Mesodermal cell (in vitro differentiated cells): Measurements from ENCODE around the gene ZFP82.

Experiments
- H3K27ac ChIP-seq: 2 replicates; pipeline ENCODE4 v1.7.0; 2013; ENCODE audit warnings: mild to moderate bottlenecking, low read depth, low read length, moderate library complexity; ENCODE audit not compliant: severe bottlenecking
- H3K36me3 ChIP-seq: 2 replicates; pipeline ENCODE4 v1.7.1; 2013; ENCODE audit warnings: mild to moderate bottlenecking, low read length, moderate library complexity; ENCODE audit not compliant: control insufficient read depth, insufficient read depth
- H3K4me1 ChIP-seq: one replicate; pipeline ENCODE4 v1.7.1; 2013; ENCODE audit warnings: mild to moderate bottlenecking, low read length; ENCODE audit not compliant: insufficient read depth, control insufficient read depth, poor library complexity, severe bottlenecking
- H3K4me3 ChIP-seq: 2 replicates; pipeline ENCODE4 v1.7.0; 2013; ENCODE audit warnings: low read length, control low read depth, mild to moderate bottlenecking; ENCODE audit not compliant: insufficient read depth, poor library complexity, severe bottlenecking; ENCODE audit errors: extremely low read depth
- H3K9me3 ChIP-seq: 2 replicates; pipeline ENCODE4 v1.7.1; 2013; ENCODE audit warnings: mild to moderate bottlenecking, low read length, moderate library complexity; ENCODE audit not compliant: control insufficient read depth
- WGBS, 2 experiments: methylation state at CpG; one replicate each; pipeline ENCODE4 v1.1.5; 2013; ENCODE audit warnings: missing lambda C conversion rate in 2 of 2; ENCODE audit not compliant: insufficient coverage in 2 of 2; 5-methylcytosine and 5-hydroxymethylcytosine counted together

The ZFP82 gene

GRCh38 chr19:36371886-36372285 lies 46.6 kb downstream of the ZFP82 start:
- no peaks in the 10 kb centered on the region for H3K9me3 ChIP-seq
- no peak overlapping the region for H3K4me3 ChIP-seq
- no peaks in the 10 kb centered on the region for H3K4me1 ChIP-seq
- no peak overlapping the region for H3K27ac ChIP-seq
- H3K36me3 ChIP-seq, result peaks cover 15% of the 10 kb centered on the region

GRCh38 chr19:36363845-36364244 lies 54.6 kb downstream of the ZFP82 start:
- H3K36me3 ChIP-seq, result peaks cover 45% of the 10 kb centered on the region
- 98 to 100% methylated on average over 4 to 6 of the region's 6 CpGs for WGBS, 2 experiments
- H3K27ac ChIP-seq, result no peak overlapping the region
- H3K9me3 ChIP-seq, result no peaks in the 10 kb centered on the region
- H3K4me3 ChIP-seq, result no peak overlapping the region
- H3K4me1 ChIP-seq, result no peaks in the 10 kb centered on the region
